ENCODE data around the gene DUSP16.
"Not testable (repeated sequence)": the region's sequence is repeated elsewhere in the genome, so short reads cannot be mapped to it uniquely, and the experiment has no call there.

DUSP16 gene

GRCh38 chr12:12537421-12537820 is 25.2 kb downstream of the DUSP16 start:
- no peak for TF ChIP-seq JUND (IDR thresholded peaks at IDR 0.05; ENCODE audit: low read depth)
- in situ Hi-C loops (cut with HindIII; ENCODE audit: low pct_unique_long_range_greater_than_20kb, low sequenced_read_pairs), result no loop called here
- DNase-seq (ENCODE audit: low read depth in 1 of 2, low spot score in 1 of 2), result no peak

- DNase-seq (ENCODE audit: low read depth in 1 of 2, low spot score in 1 of 2), result no peak
- in situ Hi-C loops (cut with HindIII; ENCODE audit: low pct_unique_long_range_greater_than_20kb, low sequenced_read_pairs), result no loop called here
- no peak for TF ChIP-seq JUND (IDR thresholded peaks at IDR 0.05; ENCODE audit: low read depth)
Measured at GRCh38 chr12:12534975-12535374, 27.7 kb downstream of the DUSP16 start.

- TF ChIP-seq JUND (IDR thresholded peaks at IDR 0.05; ENCODE audit: low read depth), result no peak
- no peak for DNase-seq (ENCODE audit: low read depth in 1 of 2, low spot score in 1 of 2)
- in situ Hi-C loops (cut with HindIII; ENCODE audit: low pct_unique_long_range_greater_than_20kb, low sequenced_read_pairs), result no loop called here
Measured at GRCh38 chr12:12534166-12534866, 28.3 kb downstream of the DUSP16 start.

GRCh38 chr12:12533238-12533829 is 29.3 kb downstream of the DUSP16 start:
- in situ Hi-C loops (cut with HindIII; ENCODE audit: low pct_unique_long_range_greater_than_20kb, low sequenced_read_pairs), result no loop called here
- DNase-seq (ENCODE audit: low read depth in 1 of 2, low spot score in 1 of 2), result peak in 1 of 2 experiments; percentile 23
- no peak for TF ChIP-seq JUND (IDR thresholded peaks at IDR 0.05; ENCODE audit: low read depth)

- in situ Hi-C loops (cut with HindIII; ENCODE audit: low pct_unique_long_range_greater_than_20kb, low sequenced_read_pairs), result no loop called here
- no peak for TF ChIP-seq JUND (IDR thresholded peaks at IDR 0.05; ENCODE audit: low read depth)
- no peak for DNase-seq (ENCODE audit: low read depth in 1 of 2, low spot score in 1 of 2)
Measured at GRCh38 chr12:12531194-12531593, 31.5 kb downstream of the DUSP16 start.

GRCh38 chr12:12529783-12530421 is 32.8 kb downstream of the DUSP16 start:
- no peak for TF ChIP-seq JUND (IDR thresholded peaks at IDR 0.05; ENCODE audit: low read depth)
- in situ Hi-C loops (cut with HindIII; ENCODE audit: low pct_unique_long_range_greater_than_20kb, low sequenced_read_pairs), result no loop called here
- DNase-seq (ENCODE audit: low read depth in 1 of 2, low spot score in 1 of 2), result no peak

- in situ Hi-C loops (cut with HindIII; ENCODE audit: low pct_unique_long_range_greater_than_20kb, low sequenced_read_pairs), result no loop called here
- TF ChIP-seq JUND (IDR thresholded peaks at IDR 0.05; ENCODE audit: low read depth), result no peak
- DNase-seq (ENCODE audit: low read depth in 1 of 2, low spot score in 1 of 2), result no peak
Measured at GRCh38 chr12:12528361-12529270, 34.0 kb downstream of the DUSP16 start.

GRCh38 chr12:12527820-12528296 is 34.8 kb downstream of the DUSP16 start:
- DNase-seq (ENCODE audit: low read depth in 1 of 2, low spot score in 1 of 2), result no peak
- TF ChIP-seq JUND (IDR thresholded peaks at IDR 0.05; ENCODE audit: low read depth), result no peak
- in situ Hi-C loops (cut with HindIII; ENCODE audit: low pct_unique_long_range_greater_than_20kb, low sequenced_read_pairs), result no loop called here

GRCh38 chr12:12524128-12524527 is 38.5 kb downstream of the DUSP16 start:
- TF ChIP-seq JUND (IDR thresholded peaks at IDR 0.05; ENCODE audit: low read depth), result no peak
- no peak for DNase-seq (ENCODE audit: low read depth in 1 of 2, low spot score in 1 of 2)
- in situ Hi-C loops (cut with HindIII; ENCODE audit: low pct_unique_long_range_greater_than_20kb, low sequenced_read_pairs), result no loop called here

GRCh38 chr12:12523229-12523628 is 39.4 kb downstream of the DUSP16 start:
- in situ Hi-C loops (cut with HindIII; ENCODE audit: low pct_unique_long_range_greater_than_20kb, low sequenced_read_pairs), result no loop called here
- no peak for TF ChIP-seq JUND (IDR thresholded peaks at IDR 0.05; ENCODE audit: low read depth)
- no peak for DNase-seq (ENCODE audit: low read depth in 1 of 2, low spot score in 1 of 2)

- DNase-seq (ENCODE audit: low read depth in 1 of 2, low spot score in 1 of 2); in situ Hi-C loops (cut with HindIII; ENCODE audit: low pct_unique_long_range_greater_than_20kb, low sequenced_read_pairs): not testable (repeated sequence)
Measured at GRCh38 chr12:12522657-12523056, 40.0 kb downstream of the DUSP16 start.

GRCh38 chr12:12521888-12522287 is 40.8 kb downstream of the DUSP16 start:
- in situ Hi-C loops (cut with HindIII; ENCODE audit: low pct_unique_long_range_greater_than_20kb, low sequenced_read_pairs), result no loop called here

More at GRCh38 chr12:12521888-12522287, 40.8 kb downstream of the DUSP16 start:
- DNase-seq (ENCODE audit: low read depth in 1 of 2, low spot score in 1 of 2), result no peak
- TF ChIP-seq JUND (IDR thresholded peaks at IDR 0.05; ENCODE audit: low read depth), result no peak

All from T47D (cell line).